ENCODE data around the gene FOXR1. TPM values are rescaled to one million over a fixed set of nuclear protein-coding genes. Genes with fewer than 3 reads are reported as not detected.
"Not testable (repeated sequence)": the region's sequence is repeated elsewhere in the genome, so short reads cannot be mapped to it uniquely, and the experiment has no call there.

Gene FOXR1
- total RNA-seq, 2 donors from 2014 or later, result not detected

GRCh38 chr11:118991486-118992038, 20.0 kb downstream of the FOXR1 start:
- not testable (repeated sequence) for DNase-seq; H3K36me3 Mint-ChIP-seq (ENCODE audit: low read depth); ATAC-seq; H3K4me1 Mint-ChIP-seq; H3K27me3 Mint-ChIP-seq; H3K4me3 Mint-ChIP-seq; H3K27ac Mint-ChIP-seq; H3K9me3 ChIP-seq (ENCODE audit: control insufficient read depth, low read length, poor library complexity, severe bottlenecking)

GRCh38 chr11:118996926-118997626, 25.5 kb downstream of the FOXR1 start:
- Mint-ChIP-seq H3K27me3 (no peaks in the 10 kb centered on the region), H3K27ac (peak overlapping the region; percentile 98), H3K36me3 (ENCODE audit: low read depth) (peaks cover 4% of the 10 kb centered on the region), H3K4me3 (peak overlapping the region; percentile 98), H3K4me1 (peaks cover 22% of the 10 kb centered on the region)
- peak in 1 of 3 donors; percentile 18 for DNase-seq
- no peaks in the 10 kb centered on the region for H3K9me3 ChIP-seq (ENCODE audit: control insufficient read depth, low read length, poor library complexity, severe bottlenecking)
- ATAC-seq, result peak; percentile 34

- H3K4me1 Mint-ChIP-seq, result peaks cover 22% of the 10 kb centered on the region
Observed at GRCh38 chr11:118997627-118998387, 26.2 kb downstream of the FOXR1 start, which contains the start of gene CENATAC. Gene CENATAC, plus strand, starts transcription at chr11:118998138. Its CDS starts 60 bp downstream, at chr11:118998198.

GRCh38 chr11:118998388-118998717, 26.8 kb downstream of the FOXR1 start:
- H3K27ac Mint-ChIP-seq, result peak overlapping the region; percentile 98
- no peaks in the 10 kb centered on the region for H3K9me3 ChIP-seq (ENCODE audit: control insufficient read depth, low read length, poor library complexity, severe bottlenecking)
- H3K4me1 Mint-ChIP-seq, result peaks cover 22% of the 10 kb centered on the region
- no peak for DNase-seq
- peak overlapping the region; percentile 98 for H3K4me3 Mint-ChIP-seq
- peak; percentile 23 for ATAC-seq
- no peaks in the 10 kb centered on the region for H3K27me3 Mint-ChIP-seq
- peaks cover 7% of the 10 kb centered on the region for H3K36me3 Mint-ChIP-seq (ENCODE audit: low read depth)

More at GRCh38 chr11:118997627-118998387, 26.2 kb downstream of the FOXR1 start, which contains the start of gene CENATAC:
- ATAC-seq (peak; percentile 95), DNase-seq (peak; percentile 93 to 96 (median 95))
- Mint-ChIP-seq H3K4me3 (peak within 1 kb of the TSS; percentile 98), H3K36me3 (ENCODE audit: low read depth) (peaks cover 4% of the 10 kb centered on the region), H3K27ac (peak within 1 kb of the TSS; percentile 98), H3K27me3 (no peaks in the 10 kb centered on the region)
- H3K9me3 ChIP-seq (ENCODE audit: control insufficient read depth, low read length, poor library complexity, severe bottlenecking), result no peaks in the 10 kb centered on the region

GRCh38 chr11:118998822-118999221, 27.3 kb downstream of the FOXR1 start:
- H3K27me3 Mint-ChIP-seq, result no peaks in the 10 kb centered on the region
- no peak for ATAC-seq
- peaks cover 7% of the 10 kb centered on the region for H3K36me3 Mint-ChIP-seq (ENCODE audit: low read depth)

GRCh38 chr11:119000906-119001305, 29.3 kb downstream of the FOXR1 start:
- DNase-seq (no peak), ATAC-seq (no peak)
- no peaks in the 10 kb centered on the region for H3K9me3 ChIP-seq (ENCODE audit: control insufficient read depth, low read length, poor library complexity, severe bottlenecking)
- no peak overlapping the region for H3K27ac Mint-ChIP-seq
- H3K36me3 Mint-ChIP-seq (ENCODE audit: low read depth), result peaks cover 7% of the 10 kb centered on the region
- H3K27me3 Mint-ChIP-seq, result no peaks in the 10 kb centered on the region
- H3K4me3 Mint-ChIP-seq, result no peak overlapping the region
- H3K4me1 Mint-ChIP-seq, result peaks cover 22% of the 10 kb centered on the region

More at GRCh38 chr11:118998822-118999221, 27.3 kb downstream of the FOXR1 start:
- no peak for DNase-seq
- no peaks in the 10 kb centered on the region for H3K9me3 ChIP-seq (ENCODE audit: control insufficient read depth, low read length, poor library complexity, severe bottlenecking)
- H3K4me1 Mint-ChIP-seq, result peaks cover 22% of the 10 kb centered on the region
- peak overlapping the region; percentile 98 for H3K27ac Mint-ChIP-seq
- peak overlapping the region; percentile 98 for H3K4me3 Mint-ChIP-seq

- H3K36me3 Mint-ChIP-seq (ENCODE audit: low read depth), result peaks cover 3% of the 10 kb centered on the region
Observed at GRCh38 chr11:119006656-119007055, 35.1 kb downstream of the FOXR1 start.

GRCh38 chr11:119011476-119012053, 40.0 kb downstream of the FOXR1 start:
- Mint-ChIP-seq H3K4me1 (peaks cover 13% of the 10 kb centered on the region), H3K36me3 (ENCODE audit: low read depth) (peaks cover 4% of the 10 kb centered on the region), H3K27me3 (no peaks in the 10 kb centered on the region), H3K27ac (peak overlapping the region; percentile 84), H3K4me3 (no peak overlapping the region)
- ATAC-seq, result no peak
- no peaks in the 10 kb centered on the region for H3K9me3 ChIP-seq (ENCODE audit: control insufficient read depth, low read length, poor library complexity, severe bottlenecking)
- no peak for DNase-seq

More at GRCh38 chr11:119006656-119007055, 35.1 kb downstream of the FOXR1 start:
- H3K4me1 Mint-ChIP-seq, result peaks cover 2% of the 10 kb centered on the region
- no peak overlapping the region for H3K4me3 Mint-ChIP-seq
- ATAC-seq (no peak), DNase-seq (no peak)
- H3K27me3 Mint-ChIP-seq, result no peaks in the 10 kb centered on the region
- H3K27ac Mint-ChIP-seq, result no peak overlapping the region
- no peaks in the 10 kb centered on the region for H3K9me3 ChIP-seq (ENCODE audit: control insufficient read depth, low read length, poor library complexity, severe bottlenecking)

- Mint-ChIP-seq H3K27ac (peak overlapping the region; percentile 84), H3K36me3 (ENCODE audit: low read depth) (peaks cover 4% of the 10 kb centered on the region), H3K4me1 (peaks cover 14% of the 10 kb centered on the region), H3K27me3 (no peaks in the 10 kb centered on the region), H3K4me3 (no peak overlapping the region)
- no peak for ATAC-seq
- no peaks in the 10 kb centered on the region for H3K9me3 ChIP-seq (ENCODE audit: control insufficient read depth, low read length, poor library complexity, severe bottlenecking)
- no peak for DNase-seq
Observed at GRCh38 chr11:119012629-119013170, 41.1 kb downstream of the FOXR1 start.

GRCh38 chr11:119014209-119014924, 42.8 kb downstream of the FOXR1 start:
- DNase-seq (no peak), ATAC-seq (no peak)
- H3K4me3 Mint-ChIP-seq, result no peak overlapping the region
- H3K9me3 ChIP-seq (ENCODE audit: control insufficient read depth, low read length, poor library complexity, severe bottlenecking), result no peaks in the 10 kb centered on the region
- peak overlapping the region; percentile 81 for H3K27ac Mint-ChIP-seq
- peaks cover 19% of the 10 kb centered on the region for H3K4me1 Mint-ChIP-seq
- no peaks in the 10 kb centered on the region for H3K27me3 Mint-ChIP-seq
- H3K36me3 Mint-ChIP-seq (ENCODE audit: low read depth), result peaks cover 4% of the 10 kb centered on the region

- DNase-seq (no peak), ATAC-seq (no peak)
- Mint-ChIP-seq H3K36me3 (ENCODE audit: low read depth) (peaks cover 4% of the 10 kb centered on the region), H3K27me3 (no peaks in the 10 kb centered on the region), H3K27ac (peak overlapping the region; percentile 99), H3K4me1 (peaks cover 26% of the 10 kb centered on the region), H3K4me3 (peak overlapping the region; percentile 68)
- H3K9me3 ChIP-seq (ENCODE audit: control insufficient read depth, low read length, poor library complexity, severe bottlenecking), result no peaks in the 10 kb centered on the region
Observed at GRCh38 chr11:119015054-119015611, 43.6 kb downstream of the FOXR1 start.

Data from T-helper 17 cell (primary cell).